OCI-LY1 (cell line): Measurements from ENCODE around the gene OXCT2.
"Not testable (repeated sequence)": the region's sequence is repeated elsewhere in the genome, so short reads cannot be mapped to it uniquely, and the experiment has no call there.

Experiments used
- H2AFZ ChIP-seq: fragments of 200-600 bp; sonication (generic), shearing (Covaris generic); 2 replicates; pipeline ENCODE4 v1.6.0; 2014; ENCODE audit warnings: antibody characterized with exemption, mild to moderate bottlenecking, low read length
- H3F3A ChIP-seq: fragments of 200-600 bp; sonication (generic), shearing (Covaris generic); 2 replicates; pipeline ENCODE4 v1.6.0; 2014; ENCODE audit warnings: mild to moderate bottlenecking, antibody characterized with exemption, low read length, moderate library complexity; ENCODE audit not compliant: insufficient read depth
- H3K27ac ChIP-seq: fragments of 200-600 bp; sonication (generic); 2 replicates; pipeline ENCODE4 v1.5.1; 2014; ENCODE audit warnings: low read length, mixed run types, mild to moderate bottlenecking, low read depth; ENCODE audit not compliant: poor library complexity, severe bottlenecking
- H3K27me3 ChIP-seq: fragments of 200-600 bp; sonication (generic); 2 replicates; pipeline ENCODE4 v1.6.0; 2014; ENCODE audit warnings: antibody characterized with exemption, mild to moderate bottlenecking, low read length, moderate library complexity; ENCODE audit not compliant: insufficient read depth
- H3K36me3 ChIP-seq: fragments of 200-600 bp; sonication (generic); 2 replicates; pipeline ENCODE4 v1.6.1; 2014; ENCODE audit warnings: mild to moderate bottlenecking, antibody characterized with exemption, low read length, moderate library complexity, mixed read lengths; ENCODE audit not compliant: insufficient read depth
- H3K4me1 ChIP-seq: fragments of 200-600 bp; sonication (generic); 2 replicates; pipeline ENCODE4 v1.5.1; 2014; ENCODE audit warnings: mild to moderate bottlenecking, low read length, moderate library complexity; ENCODE audit not compliant: insufficient read depth, severe bottlenecking
- H3K4me2 ChIP-seq: fragments of 200-600 bp; sonication (generic), shearing (Covaris generic); 2 replicates; pipeline ENCODE4 v1.6.1; 2014; ENCODE audit warnings: low read length
- H3K4me3 ChIP-seq: fragments of 200-600 bp; sonication (generic); 2 replicates; pipeline ENCODE4 v1.5.1; 2014; ENCODE audit warnings: low read length, low read depth, mild to moderate bottlenecking, mixed read lengths; ENCODE audit not compliant: poor library complexity, severe bottlenecking
- H3K79me2 ChIP-seq: fragments of 200-600 bp; shearing (Covaris generic); 2 replicates; pipeline ENCODE4 v1.6.1; 2016; ENCODE audit warnings: mixed run types, low read length, mixed read lengths; ENCODE audit not compliant: insufficient read depth
- H3K9ac ChIP-seq: fragments of 200-600 bp; sonication (generic), shearing (Covaris generic); 2 replicates; pipeline ENCODE4 v1.6.1; 2014; ENCODE audit warnings: mild to moderate bottlenecking, low read length, mixed read lengths
- H3K9me2 ChIP-seq: fragments of 200-600 bp; sonication (generic), shearing (Covaris generic); 2 replicates; pipeline ENCODE4 v1.6.1; 2014; ENCODE audit warnings: low read depth, mild to moderate bottlenecking, low read length, mixed read lengths
- H3K9me3 ChIP-seq: fragments of 200-600 bp; shearing (Covaris generic); 2 replicates; pipeline ENCODE4 v1.6.1; 2014; ENCODE audit warnings: low read length, mixed read lengths
- H4K20me1 ChIP-seq: fragments of 200-600 bp; sonication (generic), shearing (Covaris generic); 2 replicates; pipeline ENCODE4 v1.6.0; 2016; ENCODE audit warnings: mild to moderate bottlenecking, low read length; ENCODE audit not compliant: insufficient read depth

The OXCT2 gene

DNA sequence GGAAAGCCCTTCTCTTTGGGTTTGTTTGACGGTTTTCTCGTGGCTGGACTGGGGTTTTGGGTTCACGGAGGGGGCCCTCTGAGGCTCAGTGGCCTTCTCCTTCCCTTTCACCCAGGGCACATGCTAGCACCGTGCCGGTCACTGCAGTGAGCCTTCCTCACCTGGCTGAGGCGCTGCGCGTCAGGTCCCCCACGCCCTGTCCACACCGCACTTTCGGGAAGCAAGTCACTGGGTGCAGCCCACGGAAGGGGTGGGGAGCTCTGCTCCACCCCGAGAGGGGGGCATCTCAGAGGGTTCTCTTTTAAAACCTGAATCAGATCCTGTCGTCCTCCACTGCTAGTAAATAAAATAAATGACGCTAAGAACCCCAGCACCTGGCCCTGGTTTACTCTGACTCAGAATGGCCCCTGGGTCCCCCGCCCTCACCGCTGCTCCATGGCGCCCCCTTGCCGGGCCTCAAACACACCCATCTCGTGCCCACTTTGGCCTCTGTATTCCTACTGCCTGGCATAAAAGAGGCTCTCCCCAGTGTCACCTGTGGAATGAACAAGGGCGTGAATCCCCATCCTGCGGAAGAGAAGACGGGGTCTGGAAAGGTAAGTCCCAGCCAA is 2.3 kb upstream of the OXCT2 start:
- not testable (repeated sequence) for H4K20me1 ChIP-seq, H3K9me3 ChIP-seq, H3K9me2 ChIP-seq, H2AFZ ChIP-seq, H3K4me1 ChIP-seq, H3K4me2 ChIP-seq, H3F3A ChIP-seq, H3K79me2 ChIP-seq, H3K27me3 ChIP-seq, H3K36me3 ChIP-seq, H3K4me3 ChIP-seq, H3K9ac ChIP-seq, H3K27ac ChIP-seq

DNA sequence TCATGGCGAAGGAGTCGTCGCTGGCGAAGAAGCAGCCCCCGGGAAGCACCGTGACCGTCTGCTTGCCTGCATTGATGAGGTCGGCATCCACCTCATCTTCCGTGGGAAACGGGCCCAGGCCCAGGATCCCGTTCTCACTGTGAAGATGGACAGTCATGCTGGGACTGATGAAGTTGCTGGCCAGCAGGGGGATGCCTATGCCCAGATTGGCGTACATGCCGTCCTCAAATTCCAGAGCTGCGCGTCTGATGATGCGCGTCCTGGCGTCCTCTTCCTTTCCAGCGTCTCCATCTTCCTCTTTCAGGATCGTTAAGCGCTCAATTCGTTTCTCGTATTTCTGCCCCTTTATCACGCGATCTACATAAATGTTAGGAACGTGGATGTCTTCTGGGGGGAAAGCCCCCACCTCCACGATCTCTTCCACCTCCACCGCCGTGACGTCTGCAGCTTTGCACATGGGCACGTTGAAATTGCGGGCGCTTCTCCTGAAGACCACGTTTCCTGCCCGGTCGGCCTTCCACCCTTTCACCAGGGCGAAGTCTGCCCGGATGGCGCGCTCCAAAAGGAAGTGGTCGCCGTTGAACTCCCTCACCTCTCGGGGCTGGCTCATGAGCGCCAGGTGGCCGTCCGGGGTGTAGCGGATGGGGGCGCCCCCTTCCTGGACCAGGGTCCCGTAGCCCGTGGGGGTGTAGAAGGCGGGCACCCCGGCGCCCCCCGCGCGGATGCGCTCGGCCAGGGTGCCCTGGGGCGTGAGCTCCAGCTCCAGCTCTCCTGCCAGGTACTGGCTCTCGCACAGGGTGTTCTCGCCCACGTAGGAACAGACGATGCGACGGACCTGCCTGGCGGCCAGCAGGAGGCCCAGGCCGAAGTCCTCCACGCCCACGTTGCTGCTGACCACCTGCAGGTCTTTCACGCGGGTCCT is 787 bp downstream of the OXCT2 start:
- not testable (repeated sequence) for H3K9me3 ChIP-seq, H3K4me3 ChIP-seq, H3F3A ChIP-seq, H3K27me3 ChIP-seq, H3K27ac ChIP-seq, H3K9ac ChIP-seq, H4K20me1 ChIP-seq, H3K4me1 ChIP-seq, H3K4me2 ChIP-seq, H3K79me2 ChIP-seq, H3K36me3 ChIP-seq, H3K9me2 ChIP-seq, H2AFZ ChIP-seq

DNA sequence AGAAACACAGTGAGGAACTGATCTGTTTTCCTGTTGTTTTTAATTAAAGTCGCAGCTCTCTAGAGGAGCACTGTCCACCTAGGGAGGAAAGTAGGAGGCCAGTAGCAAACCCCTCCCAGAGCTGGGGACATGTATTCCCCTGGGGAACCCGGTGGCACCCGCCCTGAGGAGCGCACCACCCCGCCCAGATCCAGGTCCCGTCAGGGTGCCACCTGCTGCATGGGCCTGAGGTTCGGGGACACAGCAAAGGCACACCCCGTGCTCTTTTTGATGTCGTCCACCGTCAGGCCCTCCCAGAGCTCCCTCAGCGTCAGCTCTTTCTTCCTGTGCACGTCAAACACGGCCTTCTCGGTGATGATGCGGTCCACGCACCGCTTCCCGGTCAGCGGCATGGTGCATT is 1.6 kb downstream of the OXCT2 start:
- H3K36me3 ChIP-seq, H3K9ac ChIP-seq, H3K79me2 ChIP-seq, H3K4me1 ChIP-seq, H3K27me3 ChIP-seq, H3K4me2 ChIP-seq, H3F3A ChIP-seq, H4K20me1 ChIP-seq, H3K9me2 ChIP-seq, H3K27ac ChIP-seq, H2AFZ ChIP-seq, H3K9me3 ChIP-seq, H3K4me3 ChIP-seq: not testable (repeated sequence)

DNA sequence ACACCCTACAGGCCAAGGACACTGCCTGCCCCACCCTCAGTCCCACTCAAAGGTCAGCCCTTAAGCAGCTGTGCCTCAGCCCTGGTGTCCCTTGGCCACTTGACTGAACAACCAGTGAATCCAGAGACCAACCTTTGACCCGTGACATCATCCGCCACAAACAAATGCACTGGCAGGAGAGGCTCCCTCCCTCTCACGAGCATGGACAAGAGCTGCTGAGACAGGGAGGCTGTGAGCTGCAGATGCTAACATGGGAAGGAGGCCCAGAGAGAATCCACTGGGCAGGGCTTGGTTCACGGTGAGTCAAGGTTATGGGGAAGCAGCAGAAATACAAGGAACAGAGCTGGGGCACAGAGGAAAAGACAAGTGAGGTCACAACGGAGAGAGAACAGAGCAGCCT is 4.7 kb downstream of the OXCT2 start:
- H3K27me3 ChIP-seq, H4K20me1 ChIP-seq, H3K9me2 ChIP-seq, H3K36me3 ChIP-seq, H3K4me3 ChIP-seq, H3K9ac ChIP-seq, H3K4me2 ChIP-seq, H2AFZ ChIP-seq, H3K27ac ChIP-seq, H3K79me2 ChIP-seq, H3K9me3 ChIP-seq, H3K4me1 ChIP-seq, H3F3A ChIP-seq: not testable (repeated sequence)

DNA sequence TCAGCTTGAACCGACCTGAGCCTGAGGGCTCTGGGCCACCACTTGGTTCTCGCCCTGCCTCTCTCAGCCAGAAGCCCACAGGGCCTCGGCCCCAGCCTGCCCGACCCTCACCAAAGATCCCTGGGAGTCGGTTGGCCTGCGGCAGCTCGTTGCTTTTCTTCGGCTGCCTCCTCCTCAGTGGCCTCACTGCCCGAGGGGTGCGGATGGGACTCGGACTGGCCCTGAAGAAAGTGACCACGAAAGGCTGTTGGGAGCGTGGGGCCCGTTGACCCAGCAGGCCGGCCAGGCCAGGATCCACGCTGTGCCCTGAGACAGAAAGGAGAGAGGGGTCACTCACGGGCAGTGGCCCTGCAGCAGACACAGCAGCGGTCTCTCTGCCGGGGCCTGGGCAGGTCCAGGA is 6.6 kb downstream of the OXCT2 start:
- H3K4me1 ChIP-seq, H3K27ac ChIP-seq, H3K4me3 ChIP-seq, H3K9me2 ChIP-seq, H3K4me2 ChIP-seq, H3K27me3 ChIP-seq, H3K36me3 ChIP-seq, H3K9ac ChIP-seq, H4K20me1 ChIP-seq, H3K9me3 ChIP-seq, H3F3A ChIP-seq, H3K79me2 ChIP-seq, H2AFZ ChIP-seq: not testable (repeated sequence)

DNA sequence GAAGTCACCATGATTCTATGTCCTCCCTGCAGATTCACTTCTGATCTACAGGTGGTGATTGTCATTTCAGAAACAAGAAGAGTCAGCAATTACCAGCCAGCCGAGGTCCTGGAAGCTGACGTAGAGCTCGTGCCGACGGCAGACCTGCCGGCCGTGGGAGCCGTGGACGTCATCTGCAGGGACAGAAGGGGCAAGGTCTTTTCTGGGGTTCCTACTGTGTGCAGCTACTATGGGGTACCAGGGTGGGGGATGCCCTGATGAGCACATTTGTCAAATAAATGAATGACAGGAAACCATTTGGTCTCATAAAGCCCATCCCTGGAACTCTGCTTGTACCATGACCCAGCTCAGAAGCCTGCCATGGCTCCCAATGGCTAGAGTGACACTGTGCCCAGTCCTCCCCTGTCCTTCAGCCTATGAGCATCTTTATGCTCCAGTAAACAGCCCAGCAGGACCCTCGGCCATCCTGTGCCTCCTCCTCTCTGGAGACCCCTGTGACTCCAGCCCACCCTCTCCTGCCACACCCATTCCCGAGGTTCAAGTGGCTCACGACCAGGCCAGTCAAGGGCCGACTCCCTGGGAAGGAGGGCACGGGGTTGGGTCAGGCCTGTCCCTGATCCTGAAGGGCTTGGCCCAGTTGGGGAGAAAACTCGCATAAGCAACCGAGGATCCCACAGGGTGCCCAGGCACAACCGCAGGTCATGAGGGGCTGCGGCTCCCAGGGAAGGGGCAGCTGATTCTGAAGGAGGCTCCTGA is 7.4 kb downstream of the OXCT2 start:
- not testable (repeated sequence) for H3K36me3 ChIP-seq, H3K4me2 ChIP-seq, H3K4me3 ChIP-seq, H3K27me3 ChIP-seq, H2AFZ ChIP-seq, H3K9me2 ChIP-seq, H3K9me3 ChIP-seq, H3K9ac ChIP-seq, H3K27ac ChIP-seq, H3K79me2 ChIP-seq, H4K20me1 ChIP-seq, H3K4me1 ChIP-seq, H3F3A ChIP-seq
